ENCODE data around the gene OR13C9.

OR13C9 gene

GRCh38 chr9:104575456-104575855 is 42.5 kb downstream of the OR13C9 start:
- TF ChIP-seq, protein P1, sequence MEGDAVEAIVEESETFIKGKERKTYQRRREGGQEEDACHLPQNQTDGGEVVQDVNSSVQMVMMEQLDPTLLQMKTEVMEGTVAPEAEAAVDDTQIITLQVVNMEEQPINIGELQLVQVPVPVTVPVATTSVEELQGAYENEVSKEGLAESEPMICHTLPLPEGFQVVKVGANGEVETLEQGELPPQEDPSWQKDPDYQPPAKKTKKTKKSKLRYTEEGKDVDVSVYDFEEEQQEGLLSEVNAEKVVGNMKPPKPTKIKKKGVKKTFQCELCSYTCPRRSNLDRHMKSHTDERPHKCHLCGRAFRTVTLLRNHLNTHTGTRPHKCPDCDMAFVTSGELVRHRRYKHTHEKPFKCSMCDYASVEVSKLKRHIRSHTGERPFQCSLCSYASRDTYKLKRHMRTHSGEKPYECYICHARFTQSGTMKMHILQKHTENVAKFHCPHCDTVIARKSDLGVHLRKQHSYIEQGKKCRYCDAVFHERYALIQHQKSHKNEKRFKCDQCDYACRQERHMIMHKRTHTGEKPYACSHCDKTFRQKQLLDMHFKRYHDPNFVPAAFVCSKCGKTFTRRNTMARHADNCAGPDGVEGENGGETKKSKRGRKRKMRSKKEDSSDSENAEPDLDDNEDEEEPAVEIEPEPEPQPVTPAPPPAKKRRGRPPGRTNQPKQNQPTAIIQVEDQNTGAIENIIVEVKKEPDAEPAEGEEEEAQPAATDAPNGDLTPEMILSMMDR (IDR thresholded peaks at IDR 0.05; ENCODE audit: extremely low read depth, missing control alignments) = no peak
- no peak for DNase-seq (ENCODE audit: low spot score)

DNA sequence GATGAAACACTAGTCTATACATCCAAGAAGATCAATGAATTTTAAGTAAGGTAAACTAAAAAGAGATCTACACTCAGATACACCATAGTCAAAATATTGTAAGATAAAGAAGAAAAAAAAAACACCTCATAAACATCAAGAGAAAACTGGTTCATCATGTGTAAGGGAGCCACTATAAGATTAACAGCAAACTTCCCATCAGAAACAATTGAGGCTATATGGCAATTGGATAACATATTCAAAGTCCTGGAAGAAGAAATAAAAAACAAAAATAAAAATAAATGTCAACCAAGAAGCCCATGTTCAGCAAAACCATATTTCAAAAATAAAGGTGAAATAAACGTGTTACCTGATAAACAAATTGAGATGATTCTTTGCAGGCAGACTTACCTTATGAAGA is 45.4 kb downstream of the OR13C9 start:
- DNase-seq (ENCODE audit: low spot score) = no peak
- TF ChIP-seq, protein P1 (IDR thresholded peaks at IDR 0.05; ENCODE audit: extremely low read depth, missing control alignments) = no peak

- TF ChIP-seq, protein P1 (IDR thresholded peaks at IDR 0.05; ENCODE audit: extremely low read depth, missing control alignments) = no peak
- no peak for DNase-seq (ENCODE audit: low spot score)
These were observed 49.1 kb downstream of the OR13C9 start, which contains the start of gene OR13C8 for GRCh38 chr9:104568868-104569267. Gene OR13C8 (plus strand): TSS chr9:104569168. CDS start chr9:104569168, 0 bp downstream.

Data from GM20000 (cell line).